Medulla oblongata (tissue), 1 donor: ENCODE data around the gene CDK12.
A peak's percentile ranks its signal among the peaks of the same experiment; 100 is the strongest.
"Not testable (repeated sequence)": the region's sequence is repeated elsewhere in the genome, so short reads cannot be mapped to it uniquely, and the experiment has no call there.

Source experiments
- DNase-seq: peaks from one replicate; pipeline ENCODE4 v3.0.0-alpha.2; 2015; ENCODE audit errors: extremely low spot score

Gene CDK12

GRCh38 chr17:39496921-39497320 is 35.6 kb downstream of the CDK12 start:
- DNase-seq = not testable (repeated sequence)

DNA sequence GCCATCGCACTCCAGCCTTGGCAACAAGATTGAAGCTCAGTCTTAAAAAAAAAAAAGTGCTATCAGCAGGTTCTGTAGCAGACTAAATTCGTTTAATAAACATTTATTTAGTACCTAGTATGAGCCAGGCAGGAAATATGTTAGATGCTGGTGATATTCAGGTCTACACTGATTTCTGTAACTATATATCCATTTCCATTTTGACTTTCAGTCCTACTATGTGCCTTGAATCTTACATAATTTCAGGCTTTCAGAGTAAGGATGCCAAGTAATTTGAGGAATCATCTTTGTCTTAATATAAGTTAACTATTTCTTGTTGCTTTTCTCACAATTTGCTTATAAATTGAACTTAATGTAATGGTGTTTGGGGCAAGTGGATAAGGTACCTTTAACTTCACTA is 46.2 kb downstream of the CDK12 start:
- DNase-seq = no peak

DNA sequence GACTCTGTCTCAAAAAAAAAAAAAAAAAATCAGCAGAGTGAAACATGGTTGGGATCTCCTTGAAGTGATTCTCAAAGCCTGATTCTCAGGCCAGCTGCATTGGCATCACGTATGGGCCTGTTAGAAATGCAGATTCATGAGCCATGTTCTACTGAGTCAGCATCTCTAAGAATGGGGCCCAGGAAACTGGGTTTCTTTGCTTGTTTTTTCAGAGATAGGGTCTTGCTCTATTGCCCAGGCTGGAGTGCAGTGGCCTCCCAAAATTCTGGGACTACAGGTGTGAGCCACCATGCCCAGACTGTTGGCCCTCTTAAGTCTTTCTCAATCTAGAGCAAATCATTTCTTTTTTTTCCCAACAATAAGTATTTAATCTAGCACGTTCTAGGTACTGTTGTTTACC is 47.7 kb downstream of the CDK12 start:
- DNase-seq = no peak

DNA sequence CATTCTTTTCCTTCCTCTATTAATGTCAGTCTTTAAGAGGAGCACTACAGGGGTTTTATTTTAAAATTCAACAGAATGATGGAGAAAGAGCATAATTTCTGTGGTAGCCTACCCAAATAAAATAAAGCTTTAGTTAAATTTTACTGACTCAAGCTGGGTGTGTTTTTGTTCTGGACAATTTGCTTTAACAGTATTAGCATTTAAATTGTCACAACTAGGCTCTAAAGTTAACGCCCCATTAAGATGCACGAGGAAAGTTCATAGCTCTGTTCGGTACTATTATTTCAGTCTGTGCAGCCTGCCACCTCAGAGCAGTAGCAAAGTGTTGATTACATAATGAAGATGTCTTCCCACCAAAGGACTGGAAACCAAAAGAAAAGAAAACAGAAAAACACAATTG is 52.0 kb downstream of the CDK12 start:
- DNase-seq = no peak

DNA sequence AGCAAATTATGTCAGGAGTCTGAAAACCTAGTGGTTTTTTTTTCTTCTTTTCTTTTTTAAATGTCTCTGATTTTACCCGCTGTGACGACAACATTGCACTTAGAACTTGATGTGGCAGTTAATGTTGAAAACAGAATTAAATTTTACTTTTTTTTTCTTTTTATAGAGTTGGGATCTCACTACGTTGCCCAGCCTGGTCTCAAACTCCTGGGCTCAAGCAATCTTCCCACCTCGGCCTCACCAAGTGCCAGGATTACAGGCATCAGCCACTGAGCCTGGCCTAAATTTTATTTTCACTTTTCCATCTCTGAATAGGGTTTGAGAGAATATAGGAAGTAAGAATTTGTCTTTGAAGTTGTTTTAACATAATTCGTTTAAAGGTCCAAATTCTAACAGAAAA is 52.6 kb downstream of the CDK12 start:
- no peak for DNase-seq

DNA sequence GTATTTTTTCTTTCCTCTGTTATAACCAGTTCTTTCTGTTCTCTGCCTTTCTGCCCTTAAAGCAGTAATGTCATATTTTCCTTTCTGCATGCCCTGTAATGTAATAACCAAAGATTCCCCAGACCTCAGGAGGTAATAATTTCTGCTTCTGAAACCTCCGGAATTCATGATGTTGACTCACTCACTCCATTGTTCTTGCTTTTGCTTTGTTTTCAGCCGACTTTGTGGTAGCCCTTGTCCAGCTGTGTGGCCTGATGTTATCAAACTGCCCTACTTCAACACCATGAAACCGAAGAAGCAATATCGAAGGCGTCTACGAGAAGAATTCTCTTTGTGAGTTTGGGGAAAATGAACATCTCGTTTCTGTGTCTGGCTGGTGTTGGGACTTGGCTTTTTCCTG is 55.9 kb downstream of the CDK12 start:
- no peak for DNase-seq

DNA sequence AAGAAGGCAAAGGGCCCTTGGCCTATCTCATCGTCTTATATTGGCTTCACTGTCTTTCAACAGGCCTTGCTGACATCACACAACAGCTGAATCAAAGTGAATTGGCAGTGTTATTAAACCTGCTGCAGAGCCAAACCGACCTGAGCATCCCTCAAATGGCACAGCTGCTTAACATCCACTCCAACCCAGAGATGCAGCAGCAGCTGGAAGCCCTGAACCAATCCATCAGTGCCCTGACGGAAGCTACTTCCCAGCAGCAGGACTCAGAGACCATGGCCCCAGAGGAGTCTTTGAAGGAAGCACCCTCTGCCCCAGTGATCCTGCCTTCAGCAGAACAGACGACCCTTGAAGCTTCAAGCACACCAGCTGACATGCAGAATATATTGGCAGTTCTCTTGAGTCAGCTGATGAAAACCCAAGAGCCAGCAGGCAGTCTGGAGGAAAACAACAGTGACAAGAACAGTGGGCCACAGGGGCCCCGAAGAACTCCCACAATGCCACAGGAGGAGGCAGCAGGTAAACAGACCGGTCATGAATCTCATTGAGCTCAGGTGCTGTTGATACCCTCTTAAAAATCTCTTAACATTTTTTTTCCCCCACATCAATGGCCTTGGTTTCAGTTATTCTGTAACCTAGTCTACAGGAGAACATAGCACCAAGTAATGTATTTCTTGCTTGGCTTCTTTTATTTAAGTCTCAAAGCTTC is 64.7 kb downstream of the CDK12 start:
- DNase-seq = peak; percentile 44

DNA sequence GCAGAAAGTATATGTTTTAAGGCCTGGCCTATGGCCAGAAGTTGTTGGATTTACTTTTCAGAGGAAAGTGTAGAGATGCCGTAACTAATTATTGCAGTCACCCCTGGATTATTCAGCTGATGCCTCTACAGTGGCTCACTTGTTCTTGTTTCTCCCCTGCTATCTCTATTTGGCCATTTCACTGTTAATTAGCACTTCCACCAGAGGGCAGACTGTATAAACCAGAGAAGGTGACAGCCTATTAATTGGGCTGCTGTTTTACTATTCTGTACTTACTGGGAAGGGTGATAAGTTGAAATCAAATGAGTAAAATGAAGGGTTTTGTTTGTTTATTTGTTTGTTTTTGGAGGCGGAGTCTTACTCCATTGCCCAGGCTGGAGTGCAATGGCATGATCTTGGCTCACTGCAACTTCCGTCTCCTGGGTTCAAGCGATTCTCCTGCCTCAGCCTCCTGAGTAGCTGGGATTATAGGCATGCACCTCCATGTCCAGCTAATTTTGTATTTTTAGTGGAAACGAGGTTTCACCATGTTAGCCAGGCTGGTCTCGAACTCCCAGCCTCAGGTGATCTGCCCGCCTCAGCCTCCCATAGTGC is 66.0 kb downstream of the CDK12 start:
- DNase-seq = peak; percentile 41

- DNase-seq = no peak
Measured at GRCh38 chr17:39529455-39529854, 68.2 kb downstream of the CDK12 start.

GRCh38 chr17:39530513-39530912 is 69.2 kb downstream of the CDK12 start:
- no peak for DNase-seq

DNA sequence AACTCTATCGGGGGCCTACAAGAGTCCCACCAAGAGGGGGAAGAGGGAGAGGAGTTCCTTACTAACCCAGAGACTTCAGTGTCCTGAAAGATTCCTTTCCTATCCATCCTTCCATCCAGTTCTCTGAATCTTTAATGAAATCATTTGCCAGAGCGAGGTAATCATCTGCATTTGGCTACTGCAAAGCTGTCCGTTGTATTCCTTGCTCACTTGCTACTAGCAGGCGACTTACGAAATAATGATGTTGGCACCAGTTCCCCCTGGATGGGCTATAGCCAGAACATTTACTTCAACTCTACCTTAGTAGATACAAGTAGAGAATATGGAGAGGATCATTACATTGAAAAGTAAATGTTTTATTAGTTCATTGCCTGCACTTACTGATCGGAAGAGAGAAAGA is 70.0 kb downstream of the CDK12 start:
- DNase-seq = no peak

GRCh38 chr17:39533891-39534290 is 72.6 kb downstream of the CDK12 start:
- DNase-seq = no peak

GRCh38 chr17:39534768-39535405 is 73.6 kb downstream of the CDK12 start:
- no peak for DNase-seq

DNA sequence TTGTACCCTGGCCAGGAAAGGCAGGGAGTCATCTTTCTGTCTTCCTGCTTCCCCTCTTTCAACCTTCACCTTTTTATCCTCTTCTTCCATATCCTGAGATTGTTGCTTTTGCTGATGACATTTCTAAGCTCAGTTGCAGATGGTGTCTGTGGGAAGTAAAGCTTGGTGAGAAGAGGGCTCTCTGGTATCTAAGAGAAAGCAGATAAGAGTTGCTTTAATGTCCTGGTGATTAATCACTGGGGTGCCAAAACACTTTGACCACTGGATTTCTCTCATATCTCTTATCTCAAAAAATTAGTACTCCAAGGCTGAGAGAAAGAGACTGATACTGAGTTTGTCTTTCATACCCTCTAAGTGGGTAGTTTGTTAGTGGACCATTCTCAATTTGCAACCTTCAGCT is 75.2 kb downstream of the CDK12 start:
- no peak for DNase-seq

DNA sequence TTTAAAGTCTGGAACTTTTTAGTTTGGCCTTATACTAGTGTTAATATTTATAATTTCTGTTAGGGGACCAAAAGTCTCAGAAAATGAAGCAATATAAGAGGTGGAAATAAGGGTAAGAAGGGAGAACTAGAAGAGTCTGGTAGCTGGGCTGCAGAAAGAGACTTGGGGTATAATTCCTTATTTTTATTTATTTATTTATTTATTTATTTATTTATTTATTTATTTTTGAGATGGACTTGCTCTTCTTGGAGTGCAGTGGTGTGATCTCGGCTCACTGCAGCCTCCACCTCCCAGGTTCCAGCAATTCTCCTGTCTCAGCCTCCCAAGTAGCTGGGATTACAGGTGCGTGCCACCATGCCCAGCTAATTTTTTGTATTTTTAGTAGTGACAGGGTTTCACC is 76.1 kb downstream of the CDK12 start:
- DNase-seq = not testable (repeated sequence)

- peak; percentile 29 for DNase-seq
Measured at GRCh38 chr17:39538866-39539265, 77.6 kb downstream of the CDK12 start.

- DNase-seq = no peak
Measured at GRCh38 chr17:39540611-39541010, 79.3 kb downstream of the CDK12 start.

DNA sequence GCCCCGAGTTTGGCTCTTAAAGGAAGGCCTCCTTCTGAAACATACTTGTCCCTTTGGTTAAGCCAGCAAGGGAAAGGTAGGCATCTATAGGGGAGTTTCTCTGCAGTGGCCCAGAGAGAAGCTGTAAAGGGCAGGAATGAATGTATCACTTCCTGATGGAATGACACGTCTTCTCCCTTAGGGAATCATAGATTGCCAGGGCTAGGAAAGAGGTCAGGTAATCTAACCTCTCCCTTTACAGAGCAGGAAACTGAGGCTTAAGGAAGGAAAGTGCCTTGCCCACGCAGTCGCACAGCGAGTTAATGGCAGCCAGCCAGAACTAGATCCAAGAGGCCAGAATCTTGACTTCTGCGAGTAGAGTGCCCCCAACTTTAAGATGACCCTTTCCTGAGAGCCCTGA is 80.4 kb downstream of the CDK12 start:
- no peak for DNase-seq

DNA sequence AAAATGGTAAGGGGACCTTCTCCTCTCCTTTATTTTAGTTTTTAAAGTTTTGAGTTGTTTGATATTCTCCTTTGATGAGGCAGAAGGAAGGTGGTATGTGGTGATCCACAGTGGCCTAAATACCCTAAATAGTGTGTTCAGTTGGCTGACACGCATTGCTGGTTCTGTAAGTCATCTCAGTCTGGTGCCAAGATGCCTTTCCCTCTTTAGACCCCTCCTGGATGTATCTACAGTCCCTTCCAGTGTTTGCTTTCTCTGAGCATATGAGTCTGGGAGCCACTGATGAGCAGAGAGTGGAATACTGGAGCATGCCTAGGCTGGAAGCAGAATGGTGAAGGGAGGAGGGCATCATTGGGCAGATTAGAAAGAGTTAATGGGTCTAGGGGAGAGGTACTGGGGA is 81.9 kb downstream of the CDK12 start:
- DNase-seq = no peak

GRCh38 chr17:39543664-39544063 is 82.4 kb downstream of the CDK12 start:
- no peak for DNase-seq

DNA sequence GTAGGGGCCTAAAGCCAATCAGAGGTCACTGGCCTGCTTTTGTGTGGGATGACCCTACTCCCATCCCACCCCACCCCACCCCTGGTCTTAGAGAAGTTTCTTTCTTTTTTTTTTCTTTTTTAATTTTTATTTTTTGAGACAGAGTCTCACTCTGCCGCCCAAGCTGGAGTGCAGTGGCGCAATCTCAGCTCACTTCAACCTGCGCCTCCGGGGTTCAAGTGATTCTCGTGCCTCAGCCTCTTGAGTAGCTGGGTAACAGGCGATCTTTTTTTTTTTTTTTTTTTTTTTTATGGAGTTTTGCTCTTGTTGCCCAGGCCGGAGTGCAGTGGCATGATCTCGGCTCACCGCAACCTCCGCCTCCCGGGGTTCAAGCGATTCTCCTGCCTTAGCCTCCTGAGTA is 83.1 kb downstream of the CDK12 start:
- DNase-seq = not testable (repeated sequence)

- peak; percentile 40 for DNase-seq
Measured at GRCh38 chr17:39547713-39548478, 86.6 kb downstream of the CDK12 start.
